HCT116 (cell line): Measurements from ENCODE around the gene KLHL17. TPM values are rescaled to one million over a fixed set of nuclear protein-coding genes. Genes with fewer than 3 reads are reported as not detected.

ENCODE experiments used
- ATAC-seq: fragments of 200-7000 bp; cut with Tn5 transposase; 2 replicates; pipeline ENCODE4 v1.9.1; 2020; ENCODE audit warnings: mild to moderate bottlenecking, moderate library complexity
- BruUV-seq: library from RNA; stranded (reverse); fragments of 400-500 nt; replicated peaks from 2 replicates; lab custom pipeline; 2021; lab: Mats Ljungman, UMichigan
- CTCF ChIA-PET: fragments of 300-600 bp; sonication (Branson Sonifier 250); formaldehyde crosslinking; loops from one replicate; lab custom pipeline; 2021; ENCODE audit warnings: antibody characterized with exemption; lab: Charles Lee
- POLR2A ChIA-PET: fragments of 300-600, 350-600 bp; sonication (Branson Sonifier 250); formaldehyde crosslinking; loops from one replicate; lab custom pipeline; 2021; ENCODE audit warnings: antibody characterized with exemption; lab: Charles Lee
- RAD21 ChIA-PET, 2 experiments: fragments of 300-600 bp; sonication (Branson Sonifier 250); formaldehyde crosslinking; loops; one replicate each; lab custom pipeline; 2023; ENCODE audit warnings: low total read pairs in 2 of 2; ENCODE audit not compliant: uncharacterized antibody in 2 of 2, unreplicated experiment in 2 of 2, low non-redundant PET in 1 of 2; lab: Charles Lee
- DNase-seq: peaks from one replicate; pipeline ENCODE4 v3.0.0-alpha.2; 2010; ENCODE audit warnings: low read depth, low spot score
- H2AFZ ChIP-seq: fragments of 200-600 bp; shearing (Covaris generic), sonication (generic); 2 replicates; pipeline ENCODE4 v1.6.1; 2017; ENCODE audit warnings: low read depth, mixed run types, mixed read lengths, antibody characterized with exemption, low read length; ENCODE audit not compliant: poor library complexity, severe bottlenecking
- H3K27ac ChIP-seq: 2 replicates; pipeline ENCODE4 v1.5.1; 2012; ENCODE audit warnings: low read depth, low read length
- H3K27me3 ChIP-seq: fragments of 200-600 bp; sonication (generic); 2 replicates; pipeline ENCODE4 v1.6.1; 2016; ENCODE audit warnings: mixed run types, low read length, mixed read lengths; ENCODE audit not compliant: insufficient read depth
- H3K36me3 ChIP-seq, 2 experiments: fragments of 200-500 bp in 1 of 2; fragments of 200-600 bp in 1 of 2; sonication (Bioruptor generic) in 1 of 2; sonication (generic) in 1 of 2; 2 replicates each; pipeline versions ENCODE4 v1.5.1 to v1.6.1; 2014 to 2016; ENCODE audit warnings: low read length in 2 of 2, inconsistent platforms in 1 of 2, mixed read lengths in 1 of 2, mixed run types in 1 of 2; ENCODE audit not compliant: insufficient read depth in 2 of 2, control insufficient read depth in 1 of 2
- H3K4me1 ChIP-seq, 2 experiments: fragments of 200-600 bp in 1 of 2; sonication (generic) in 1 of 2; 2 replicates each; pipeline versions ENCODE4 v1.5.1 to v1.6.1; 2012 to 2017; ENCODE audit warnings: low read length in 2 of 2, inconsistent platforms in 1 of 2, mild to moderate bottlenecking in 1 of 2, mixed read lengths in 1 of 2, mixed run types in 1 of 2, moderate library complexity in 1 of 2; ENCODE audit not compliant: insufficient read depth in 2 of 2, control insufficient read depth in 1 of 2
- H3K4me2 ChIP-seq: fragments of 200-600 bp; sonication (generic); 2 replicates; pipeline ENCODE4 v1.6.1; 2017; ENCODE audit warnings: mixed run types, low read length, mixed read lengths
- H3K4me3 ChIP-seq, 2 experiments: fragments of 200-600 bp in 1 of 2; sonication (generic) in 1 of 2; replicated peaks in 1 of 2; 2 replicates each; pipeline ENCODE4 v1.5.1; 2011 to 2016; ENCODE audit warnings: low read length in 2 of 2, control low read depth in 1 of 2, low read depth in 1 of 2, mild to moderate bottlenecking in 1 of 2, mixed read lengths in 1 of 2, mixed run types in 1 of 2
- H3K79me2 ChIP-seq: fragments of 200-600 bp; sonication (generic); 2 replicates; pipeline ENCODE4 v1.6.1; 2017; ENCODE audit warnings: mild to moderate bottlenecking, mixed run types, low read length, moderate library complexity, mixed read lengths; ENCODE audit not compliant: insufficient read depth
- H3K9ac ChIP-seq: fragments of 200-600 bp; sonication (generic); 2 replicates; pipeline ENCODE4 v1.6.1; 2016; ENCODE audit warnings: low read length, mixed read lengths
- H3K9me2 ChIP-seq: fragments of 200-600 bp; sonication (generic), shearing (Covaris generic); 2 replicates; pipeline ENCODE4 v1.6.1; 2017; ENCODE audit warnings: mixed run types, mild to moderate bottlenecking, moderate library complexity; ENCODE audit not compliant: insufficient read depth
- H3K9me3 ChIP-seq, 2 experiments: fragments of 200-500 bp in 1 of 2; fragments of 200-600 bp in 1 of 2; sonication (Bioruptor generic) in 1 of 2; sonication (generic) in 1 of 2; 2 replicates each; pipeline ENCODE4 v1.6.1; 2014 to 2017; ENCODE audit warnings: low read length in 2 of 2, mixed read lengths in 2 of 2, inconsistent platforms in 1 of 2, low read depth in 1 of 2, mild to moderate bottlenecking in 1 of 2, mixed run types in 1 of 2, moderate library complexity in 1 of 2; ENCODE audit not compliant: control insufficient read depth in 1 of 2, insufficient read depth in 1 of 2
- H4K20me1 ChIP-seq: fragments of 200-600 bp; sonication (generic), shearing (Covaris generic); 2 replicates; pipeline ENCODE4 v1.6.1; 2017; ENCODE audit warnings: mixed run types, mild to moderate bottlenecking, moderate library complexity; ENCODE audit not compliant: insufficient read depth
- ATF3 ChIP-seq: IDR thresholded peaks from 2 replicates; pipeline ENCODE4 v1.6.1; 2012
- CBX3 ChIP-seq: IDR thresholded peaks from 2 replicates; pipeline ENCODE4 v1.6.1; 2012; ENCODE audit warnings: low read depth
- CEBPB ChIP-seq: IDR thresholded peaks from 2 replicates; pipeline ENCODE4 v1.6.1; 2012; ENCODE audit warnings: low read depth
- CTCF ChIP-seq, 3 experiments: fragments of 200-600 bp in 1 of 3; sonication (generic) in 1 of 3; IDR thresholded peaks in 2 of 3; conservative IDR thresholded peaks in 1 of 3; 2 replicates each; pipeline ENCODE4 v1.5.1; 2012 to 2017; ENCODE audit warnings: low read depth in 2 of 3, low read length in 2 of 3, antibody characterized with exemption in 1 of 3, borderline replicate concordance in 1 of 3, control low read depth in 1 of 3, mild to moderate bottlenecking in 1 of 3, mixed read lengths in 1 of 3, mixed run types in 1 of 3, moderate library complexity in 1 of 3; ENCODE audit not compliant: insufficient read depth in 1 of 3
- ELF1 ChIP-seq: IDR thresholded peaks from 2 replicates; pipeline ENCODE4 v1.6.1; 2012; ENCODE audit warnings: low read depth, borderline replicate concordance
- EZH2 ChIP-seq: fragments of 200-600 bp; sonication (generic); IDR thresholded peaks from 2 replicates; pipeline ENCODE4 v1.6.1; 2017; ENCODE audit warnings: antibody characterized with exemption, mixed run types
- EZH2phosphoT487 ChIP-seq: fragments of 200-600 bp; IDR thresholded peaks from 2 replicates; pipeline ENCODE4 v1.6.1; 2018; ENCODE audit warnings: antibody characterized with exemption, borderline replicate concordance
- JUND ChIP-seq: IDR thresholded peaks from 2 replicates; pipeline ENCODE4 v1.6.1; 2012
- MAX ChIP-seq: IDR thresholded peaks from 2 replicates; pipeline ENCODE4 v1.6.1; 2012
- RAD21 ChIP-seq: IDR thresholded peaks from 2 replicates; pipeline ENCODE4 v1.6.1; 2012; ENCODE audit warnings: low read depth, mild to moderate bottlenecking
- REST ChIP-seq: IDR thresholded peaks from 2 replicates; pipeline ENCODE4 v1.6.1; 2012; ENCODE audit warnings: low read depth
- TCF7L2 ChIP-seq: IDR thresholded peaks from 2 replicates; pipeline ENCODE4 v1.7.0; 2011; ENCODE audit warnings: borderline replicate concordance, inconsistent platforms; ENCODE audit not compliant: insufficient read depth, insufficient read length; ENCODE audit errors: extremely low read depth
- YY1 ChIP-seq: IDR thresholded peaks from 2 replicates; pipeline ENCODE4 v1.6.1; 2011; ENCODE audit warnings: low read length, low read depth, moderate library complexity, mild to moderate bottlenecking; ENCODE audit not compliant: insufficient replicate concordance; ENCODE audit errors: extremely low read depth
- ZFX ChIP-seq: fragments of 450-650 bp; IDR thresholded peaks from 2 replicates; pipeline ENCODE4 v1.6.1; 2017
- ZNF274 ChIP-seq: fragments of 200-500 bp; sonication (Bioruptor generic); IDR thresholded peaks from 2 replicates; pipeline ENCODE4 v1.6.1; 2014; ENCODE audit warnings: mild to moderate bottlenecking, low read depth, low read length, inconsistent platforms
- intact Hi-C: fragments of 100-400 bp; cut with micrococcal nuclease; formaldehyde crosslinking; loops from 2 replicates; pipeline ENCODE4 v1.10.0; 2022
- total RNA-seq: library from RNA; stranded (reverse); gene quantifications from one replicate; pipeline ENCODE4 v1.2.1, GENCODE V29; 2021; ENCODE audit not compliant: unreplicated experiment

KLHL17 gene
- total RNA-seq, 1 experiment from 2014 or later = 100.0 TPM

- ChIA-PET RAD21 (interaction anchor here in 1 of 2 experiments (0.8 kb wide), 1 partner anchor 8 kb away, joined by 3 read pairs; no protein-coding TSS in a partner anchor), POLR2A (no interaction called here), CTCF (no interaction called here)
- no peak for ATAC-seq
- Histone ChIP-seq H3K4me2 (no peak overlapping the region), H3K27ac (no peak overlapping the region), H3K9me3 (no peaks in the 10 kb centered on the region), H3K4me1 (peaks cover 6 to 9% of the 10 kb centered on the region in 2 experiments), H3K79me2 (peaks cover 60% of the 10 kb centered on the region), H3K36me3 (peaks cover 31 to 62% of the 10 kb centered on the region in 2 experiments), H3K27me3 (no peaks in the 10 kb centered on the region), H2AFZ (no peak overlapping the region), H4K20me1 (no peaks in the 10 kb centered on the region; the same call in 1 of the 2 replicates), H3K9me2 (no peaks in the 10 kb centered on the region), H3K9ac (no peak overlapping the region), H3K4me3 (no peak overlapping the region)
- no peak for DNase-seq
- no TSS peak for BruUV-seq
- TF ChIP-seq ATF3 (no peak), ZNF274 (no peak), CBX3 (no peak), TCF7L2 (no peak), YY1 (no peak), ELF1 (no peak), ZFX (no peak), JUND (no peak), EZH2 (no peak)
- intact Hi-C loops = no loop called here
Measured at GRCh38 chr1:954927-955326, 5.5 kb upstream of the KLHL17 start.

- H3K9ac ChIP-seq = no peak overlapping the region
- no peak overlapping the region for H3K27ac ChIP-seq
- RAD21 ChIA-PET = no interaction called here
- CTCF ChIA-PET = no interaction called here
- no peak for DNase-seq
- no TSS peak for BruUV-seq
- H3K4me3 ChIP-seq = no peak overlapping the region
- H3K36me3 ChIP-seq = peaks cover 27 to 57% of the 10 kb centered on the region in 2 experiments
- no peaks in the 10 kb centered on the region for H3K9me2 ChIP-seq
- no peak for ATAC-seq
- peaks cover 63% of the 10 kb centered on the region for H3K79me2 ChIP-seq
- H3K4me1 ChIP-seq = peaks cover 6 to 9% of the 10 kb centered on the region in 2 experiments
- POLR2A ChIA-PET = no interaction called here
- intact Hi-C loops = no loop called here
- no peaks in the 10 kb centered on the region for H3K9me3 ChIP-seq
- no peaks in the 10 kb centered on the region; the same call in 1 of the 2 replicates for H4K20me1 ChIP-seq
- H2AFZ ChIP-seq = no peak overlapping the region
- H3K27me3 ChIP-seq = no peaks in the 10 kb centered on the region
- no peak overlapping the region for H3K4me2 ChIP-seq
- TF ChIP-seq RAD21 (no peak), MAX (no peak), YY1 (no peak), REST (no peak), EZH2phosphoT487 (no peak), CTCF (IDR thresholded peaks at IDR 0.05 in 2 of 3, conservative IDR thresholded peaks at IDR 0.05 in 1 of 3; ENCODE audit: borderline replicate concordance in 1 of 3, insufficient read depth in 1 of 3, low read depth in 2 of 3, low read length in 2 of 3) (no peak), ZFX (no peak), TCF7L2 (no peak), CEBPB (no peak), EZH2 (no peak)
Measured at GRCh38 chr1:955474-955873, 4.9 kb upstream of the KLHL17 start.
